ENCODE results near the gene EVPLL. TPM values are rescaled to one million over a fixed set of nuclear protein-coding genes. Genes with fewer than 3 reads are reported as not detected.
"Not testable (repeated sequence)": the region's sequence is repeated elsewhere in the genome, so short reads cannot be mapped to it uniquely, and the experiment has no call there.

Gene EVPLL
- total and polyA plus RNA-seq, 2 of the 4 experiments (the other 2 are of a cell fraction), result not detected

GRCh38 chr17:18387583-18387982, 10.0 kb downstream of the EVPLL start:
- ATAC-seq (ENCODE audit: low read depth); H3K4me2 ChIP-seq (ENCODE audit: low read depth, low read length); BruUV-seq (replicated peaks); H3K23ac ChIP-seq (ENCODE audit: low read depth, low read length); H2AK9ac ChIP-seq (replicated peaks; ENCODE audit: low read depth, low read length, poor library complexity); in situ Hi-C loops (cut with MboI; ENCODE audit: low sequenced_read_pairs); H4K8ac ChIP-seq (ENCODE audit: low read depth in 2 of 2, low read length in 2 of 2); intact Hi-C loops (cut with micrococcal nuclease); POLR2A ChIA-PET (ENCODE audit: unreplicated experiment); H2AK5ac ChIP-seq (ENCODE audit: low read depth, low read length); H4K91ac ChIP-seq (ENCODE audit: insufficient read depth, low read depth, low read length); CTCF ChIA-PET; H3K79me1 ChIP-seq (ENCODE audit: low read depth in 1 of 2, low read length in 2 of 2); H3K4ac ChIP-seq (ENCODE audit: low read depth, low read length); DNase-seq; H3K18ac ChIP-seq (ENCODE audit: low read depth, low read length); H3K14ac ChIP-seq (replicated peaks; ENCODE audit: low read depth, low read length); H4K5ac ChIP-seq (ENCODE audit: low read depth, low read length); H3K4me1 ChIP-seq (ENCODE audit: control insufficient read depth, insufficient read depth, low read length); H2AFZ ChIP-seq (replicated peaks; ENCODE audit: low read length, poor library complexity); H2BK20ac ChIP-seq (ENCODE audit: low read depth, low read length); H3K4me3 ChIP-seq (ENCODE audit: insufficient read depth, low read depth, low read length); H2BK5ac ChIP-seq (ENCODE audit: low read depth, low read length, poor library complexity, severe bottlenecking); H3K56ac ChIP-seq (ENCODE audit: extremely low read depth, insufficient read depth, low read length); H3K9me1 ChIP-seq (ENCODE audit: insufficient read depth, low read length); H2BK120ac ChIP-seq (ENCODE audit: low read depth, low read length); H3K9me3 ChIP-seq (ENCODE audit: control insufficient read depth, insufficient read depth, low read length); H4K20me1 ChIP-seq (ENCODE audit: insufficient read depth, low read length); H3K27ac ChIP-seq (ENCODE audit: insufficient read depth, low read length); H3K36me3 ChIP-seq (ENCODE audit: control insufficient read depth, insufficient read depth, low read length); dilution Hi-C loops (cut with HindIII; ENCODE audit: low sequenced_read_pairs, unreplicated experiment); H2BK15ac ChIP-seq (ENCODE audit: low read depth, low read length); H3K9ac ChIP-seq (ENCODE audit: low read depth, low read length): not testable (repeated sequence)
- peaks cover 15% of the 10 kb centered on the region for H3K27me3 ChIP-seq (ENCODE audit: control insufficient read depth, insufficient read depth, low read length)
- no CpG with 5 or more reads among the region's 5 CpGs for WGBS, 2 experiments (ENCODE audit: extremely low coverage in 2 of 2, insufficient read length in 1 of 2)

GRCh38 chr17:18388266-18388665, 10.7 kb downstream of the EVPLL start:
- H2BK5ac ChIP-seq (ENCODE audit: low read depth, low read length, poor library complexity, severe bottlenecking); H3K14ac ChIP-seq (replicated peaks; ENCODE audit: low read depth, low read length); H3K4me3 ChIP-seq (ENCODE audit: insufficient read depth, low read depth, low read length); H2BK120ac ChIP-seq (ENCODE audit: low read depth, low read length); BruUV-seq (replicated peaks); H4K5ac ChIP-seq (ENCODE audit: low read depth, low read length); H3K36me3 ChIP-seq (ENCODE audit: control insufficient read depth, insufficient read depth, low read length); H3K9me1 ChIP-seq (ENCODE audit: insufficient read depth, low read length); CTCF ChIA-PET; H3K79me1 ChIP-seq (ENCODE audit: low read depth in 1 of 2, low read length in 2 of 2); ATAC-seq (ENCODE audit: low read depth); H3K9me3 ChIP-seq (ENCODE audit: control insufficient read depth, insufficient read depth, low read length); H2AK9ac ChIP-seq (replicated peaks; ENCODE audit: low read depth, low read length, poor library complexity); H3K23ac ChIP-seq (ENCODE audit: low read depth, low read length); H3K18ac ChIP-seq (ENCODE audit: low read depth, low read length); intact Hi-C loops (cut with micrococcal nuclease); H3K9ac ChIP-seq (ENCODE audit: low read depth, low read length); H4K20me1 ChIP-seq (ENCODE audit: insufficient read depth, low read length); in situ Hi-C loops (cut with MboI; ENCODE audit: low sequenced_read_pairs); dilution Hi-C loops (cut with HindIII; ENCODE audit: low sequenced_read_pairs, unreplicated experiment); POLR2A ChIA-PET (ENCODE audit: unreplicated experiment); H3K4me2 ChIP-seq (ENCODE audit: low read depth, low read length); H3K27ac ChIP-seq (ENCODE audit: insufficient read depth, low read length); H2BK15ac ChIP-seq (ENCODE audit: low read depth, low read length); H2BK20ac ChIP-seq (ENCODE audit: low read depth, low read length); H3K4me1 ChIP-seq (ENCODE audit: control insufficient read depth, insufficient read depth, low read length); H3K56ac ChIP-seq (ENCODE audit: extremely low read depth, insufficient read depth, low read length); DNase-seq; H4K8ac ChIP-seq (ENCODE audit: low read depth in 2 of 2, low read length in 2 of 2); H2AK5ac ChIP-seq (ENCODE audit: low read depth, low read length); H3K4ac ChIP-seq (ENCODE audit: low read depth, low read length); H2AFZ ChIP-seq (replicated peaks; ENCODE audit: low read length, poor library complexity); H4K91ac ChIP-seq (ENCODE audit: insufficient read depth, low read depth, low read length): not testable (repeated sequence)
- 20% methylated on average over 1 of the region's 4 CpGs; no CpG with 5 or more reads in 1 of the 2 experiments for WGBS, 2 experiments (ENCODE audit: extremely low coverage in 2 of 2, insufficient read length in 1 of 2)
- H3K27me3 ChIP-seq (ENCODE audit: control insufficient read depth, insufficient read depth, low read length), result peaks cover 10% of the 10 kb centered on the region
